B cell (primary cell): ENCODE data around the gene TIMM21. TPM values are rescaled to one million over a fixed set of nuclear protein-coding genes. Genes with fewer than 3 reads are reported as not detected.

Source experiments
- ATAC-seq: fragments of 200-7000 bp; cut with Tn5 transposase; one replicate; pipeline ENCODE4 v1.10.0; 2021; ENCODE audit warnings: low read depth, mild to moderate bottlenecking, moderate number of reproducible peaks, moderate library complexity
- CTCF ChIA-PET: fragments of 350-600 bp; sonication (Branson Sonifier 250); formaldehyde crosslinking; loops from one replicate; lab custom pipeline; 2021; ENCODE audit warnings: antibody characterized with exemption, inconsistent platforms; lab: Charles Lee
- POLR2A ChIA-PET: fragments of 350-600 bp; sonication (Branson Sonifier 250); formaldehyde crosslinking; loops from one replicate; lab custom pipeline; 2021; ENCODE audit warnings: antibody characterized with exemption; lab: Charles Lee
- DNase-seq: peaks from one replicate; pipeline ENCODE4 v3.0.0; 2013
- H2AFZ ChIP-seq: 2 replicates; pipeline ENCODE4 v1.6.1; 2012; ENCODE audit warnings: mild to moderate bottlenecking, low read depth, low read length; ENCODE audit not compliant: insufficient read depth, poor library complexity, severe bottlenecking
- H3K27ac ChIP-seq, 2 donors: 1 replicate in 1 of 2; 2 replicates in 1 of 2; pipeline ENCODE4 v1.5.1; 2012 to 2013; ENCODE audit warnings: low read length in 2 of 2, mild to moderate bottlenecking in 2 of 2, moderate library complexity in 1 of 2
- H3K27me3 ChIP-seq, 4 experiments: fragments of 200-600 bp in 1 of 4; sonication (generic) in 1 of 4; replicated peaks in 1 of 4; 1 replicate in 2 of 4; 2 replicates in 2 of 4; pipeline versions ENCODE4 v1.6.1 to v1.7.0; 2013 to 2016; ENCODE audit warnings: low read length in 3 of 4, mild to moderate bottlenecking in 2 of 4, mixed read lengths in 1 of 4, moderate library complexity in 1 of 4; ENCODE audit not compliant: insufficient read depth in 4 of 4, control insufficient read depth in 3 of 4; ENCODE audit errors: control extremely low read depth in 1 of 4
- H3K36me3 ChIP-seq, 2 experiments: replicated peaks in 1 of 2; 1 replicate in 1 of 2; 2 replicates in 1 of 2; pipeline versions ENCODE4 v1.6.1 to v1.7.1; 2013; ENCODE audit warnings: low read length in 1 of 2; ENCODE audit not compliant: insufficient read depth in 2 of 2, control insufficient read depth in 1 of 2; ENCODE audit errors: control extremely low read depth in 1 of 2, extremely low read depth in 1 of 2
- H3K4me1 ChIP-seq, 2 donors: fragments of 200-600 bp in 1 of 2; sonication (generic) in 1 of 2; 1 replicate in 1 of 2; 2 replicates in 1 of 2; pipeline versions ENCODE4 v1.5.1 to v1.6.1; 2013 to 2017; ENCODE audit warnings: low read length in 2 of 2; ENCODE audit not compliant: control insufficient read depth in 2 of 2, insufficient read depth in 2 of 2
- H3K4me2 ChIP-seq: replicated peaks from 2 replicates; pipeline ENCODE3; 2012; ENCODE audit warnings: mild to moderate bottlenecking, low read depth, low read length; ENCODE audit not compliant: poor library complexity, severe bottlenecking
- H3K4me3 ChIP-seq, 5 experiments: fragments of 200-600 bp in 1 of 5; sonication (generic) in 1 of 5; 1 replicate in 3 of 5; 2 replicates in 2 of 5; pipeline versions ENCODE4 v1.5.1 to v1.7.0; 2011 to 2016; ENCODE audit warnings: low read length in 4 of 5, mild to moderate bottlenecking in 4 of 5, low read depth in 2 of 5, control low read depth in 1 of 5, moderate library complexity in 1 of 5; ENCODE audit not compliant: insufficient read depth in 1 of 5; ENCODE audit errors: control extremely low read depth in 1 of 5, extremely low read depth in 1 of 5
- H3K79me2 ChIP-seq: fragments of 200-600 bp; sonication (generic); one replicate; pipeline ENCODE4 v1.6.0; 2016; ENCODE audit warnings: low read length; ENCODE audit not compliant: control insufficient read depth, insufficient read depth
- H3K9ac ChIP-seq: fragments of 200-600 bp; sonication (generic); 2 replicates; pipeline ENCODE4 v1.6.1; 2017; ENCODE audit warnings: mild to moderate bottlenecking, low read length, moderate library complexity
- H3K9me3 ChIP-seq, 3 donors: one replicate each; pipeline versions ENCODE4 v1.6.1 to v1.7.1; 2013; ENCODE audit warnings: low read length in 2 of 3; ENCODE audit not compliant: control insufficient read depth in 2 of 3, insufficient read depth in 1 of 3; ENCODE audit errors: control extremely low read depth in 1 of 3
- H4K20me1 ChIP-seq: 2 replicates; pipeline ENCODE4 v1.6.0; 2012; ENCODE audit warnings: mild to moderate bottlenecking, low read length; ENCODE audit not compliant: insufficient read depth, control insufficient read depth, poor library complexity, severe bottlenecking
- H3K27ac Mint-ChIP-seq: one replicate; pipeline ENCODE4 v1.8.0; 2021; ENCODE audit warnings: mixed read lengths
- H3K27me3 Mint-ChIP-seq: one replicate; pipeline ENCODE4 v1.8.0; 2021; ENCODE audit warnings: mixed read lengths
- H3K4me1 Mint-ChIP-seq: one replicate; pipeline ENCODE4 v1.8.0; 2021; ENCODE audit warnings: mixed read lengths
- H3K4me3 Mint-ChIP-seq: one replicate; pipeline ENCODE4 v1.8.0; 2021; ENCODE audit warnings: mixed read lengths
- H3K9me3 Mint-ChIP-seq: one replicate; pipeline ENCODE4 v1.8.0; 2022; ENCODE audit warnings: mixed read lengths; ENCODE audit not compliant: insufficient read depth
- CTCF ChIP-seq: fragments of 200-600 bp; IDR thresholded peaks from one replicate; pipeline ENCODE4 v1.8.0; 2022; ENCODE audit warnings: antibody characterized with exemption, mild to moderate bottlenecking
- EZH2 ChIP-seq: IDR thresholded peaks from 2 replicates; pipeline ENCODE4 v1.6.1; 2012; ENCODE audit warnings: borderline replicate concordance, low read depth, mild to moderate bottlenecking, moderate library complexity, low read length; ENCODE audit not compliant: insufficient read depth, poor library complexity, severe bottlenecking
- WGBS: methylation state at CpG from one replicate; pipeline ENCODE4 v1.1.5; 2013; ENCODE audit warnings: missing lambda C conversion rate; ENCODE audit not compliant: insufficient coverage; 5-methylcytosine and 5-hydroxymethylcytosine counted together
- intact Hi-C: fragments of 100-400 bp; cut with micrococcal nuclease; formaldehyde crosslinking; loops from one replicate; pipeline ENCODE4 v1.10.0; 2022
- polyA plus RNA-seq: library from polyadenylated mRNA; depleted of rRNA; stranded (reverse); fragments of >200 nt; gene quantifications from 2 replicates; pipeline ENCODE4 v1.2.3, GENCODE V29; 2012
- total RNA-seq, 2 donors: library from RNA; stranded (reverse); fragments of 120-200 nt in 1 of 2; gene quantifications; 1 replicate in 1 of 2; 2 replicates in 1 of 2; pipeline versions ENCODE4 v1.2.3 to v1.2.4, GENCODE V29; 2013 to 2022

The TIMM21 gene
- total and polyA plus RNA-seq, 2 donors (not counting 1 experiment from before 2014, with no cell fraction given) = 22.9 to 25.0 TPM

GRCh38 chr18:74190086-74190485 lies 41.8 kb downstream of the TIMM21 start:
- WGBS = 70% methylated on average over 4 of the region's 4 CpGs
- no peak for DNase-seq
- intact Hi-C loops = no loop called here

GRCh38 chr18:74191577-74191976 lies 43.3 kb downstream of the TIMM21 start:
- ChIA-PET POLR2A (no interaction called here), CTCF (interaction anchor here (0.6 to 1.0 kb wide), 3 partner anchors 151 to 360 kb away, joined by 5 to 6 read pairs (median 5); no protein-coding TSS in a partner anchor)
- Mint-ChIP-seq H3K4me1 (peaks cover 3% of the 10 kb centered on the region), H3K4me3 (no peak overlapping the region), H3K9me3 (no peaks in the 10 kb centered on the region), H3K27ac (no peak overlapping the region), H3K27me3 (peaks cover 37% of the 10 kb centered on the region)
- Histone ChIP-seq H3K4me2 (no peak overlapping the region), H4K20me1 (no peaks in the 10 kb centered on the region), H3K36me3 (no peaks in the 10 kb centered on the region), H3K27ac (no peak overlapping the region), H3K9ac (no peak overlapping the region), H2AFZ (no peak overlapping the region), H3K4me1 (peaks cover 0 to 3% of the 10 kb centered on the region in 2 donors), H3K9me3 (no peaks in the 10 kb centered on the region), H3K4me3 (no peak overlapping the region), H3K79me2 (no peaks in the 10 kb centered on the region), H3K27me3 (peaks cover 0 to 15% (median 2%) of the 10 kb centered on the region in 4 experiments)
- no peak for DNase-seq
- no peak for TF ChIP-seq EZH2
- no peak for TF ChIP-seq CTCF
- ATAC-seq = no peak
- WGBS = 94% methylated on average over 9 of the region's 14 CpGs
- intact Hi-C loops = no loop called here

More at GRCh38 chr18:74190086-74190485, 41.8 kb downstream of the TIMM21 start:
- H3K36me3 ChIP-seq = no peaks in the 10 kb centered on the region
- CTCF ChIA-PET = interaction anchor here (0.7 to 1.8 kb wide), 2 partner anchors 59 to 152 kb away, joined by 3 to 10 read pairs; no protein-coding TSS in a partner anchor
- no peak overlapping the region for H2AFZ ChIP-seq
- no peaks in the 10 kb centered on the region for H4K20me1 ChIP-seq
- no peak overlapping the region for H3K9ac ChIP-seq
- H3K27ac ChIP-seq = no peak overlapping the region
- Mint-ChIP-seq H3K27me3 (peaks cover 42% of the 10 kb centered on the region), H3K4me1 (no peaks in the 10 kb centered on the region), H3K9me3 (no peaks in the 10 kb centered on the region), H3K27ac (no peak overlapping the region), H3K4me3 (no peak overlapping the region)
- H3K4me3 ChIP-seq = no peak overlapping the region
- TF ChIP-seq EZH2 (no peak), CTCF (no peak)
- H3K9me3 ChIP-seq = no peaks in the 10 kb centered on the region
- peaks cover 0 to 15% (median 2%) of the 10 kb centered on the region in 4 experiments for H3K27me3 ChIP-seq
- no peak overlapping the region for H3K4me2 ChIP-seq
- H3K4me1 ChIP-seq = no peaks in the 10 kb centered on the region
- POLR2A ChIA-PET = interaction anchor here (0.7 kb wide), 1 partner anchor 367 kb away, joined by 3 read pairs; no protein-coding TSS in a partner anchor
- no peak for ATAC-seq
- H3K79me2 ChIP-seq = no peaks in the 10 kb centered on the region
